Measurements from ENCODE around the gene CCDC192.

CCDC192 gene

GRCh38 chr5:127695346-127695745 is 7.8 kb upstream of the CCDC192 start:
- Histone ChIP-seq H3K4me1 (ENCODE audit: insufficient read depth, low read length, poor library complexity, severe bottlenecking) (peaks cover 3% of the 10 kb centered on the region), H3K9ac (ENCODE audit: low read depth, low read length, poor library complexity, severe bottlenecking) (no peak overlapping the region), H3K27me3 (ENCODE audit: insufficient read depth, low read length, poor library complexity, severe bottlenecking) (no peaks in the 10 kb centered on the region), H3K9me2 (replicated peaks; ENCODE audit: low read depth, low read length) (no peaks in the 10 kb centered on the region), H3K36me3 (ENCODE audit: insufficient read depth, low read length) (no peaks in the 10 kb centered on the region), H2AFZ (ENCODE audit: low read length) (no peak overlapping the region), H3K79me2 (ENCODE audit: insufficient read depth, low read length) (no peaks in the 10 kb centered on the region), H3K4me3 (ENCODE audit: low read length, poor library complexity, severe bottlenecking) (no peak overlapping the region), H3F3A (ENCODE audit: low read depth) (no peaks in the 10 kb centered on the region), H4K20me1 (ENCODE audit: insufficient read depth, low read length, poor library complexity, severe bottlenecking) (no peaks in the 10 kb centered on the region), H3K4me2 (ENCODE audit: low read depth, low read length, poor library complexity, severe bottlenecking) (no peak overlapping the region), H3K9me3 (ENCODE audit: insufficient read depth, low read depth, low read length) (no peaks in the 10 kb centered on the region)
- no peak for TF ChIP-seq EZH2phosphoT487 (IDR thresholded peaks at IDR 0.05; ENCODE audit: borderline replicate concordance)
- TF ChIP-seq CTCF (conservative IDR thresholded peaks at IDR 0.05; ENCODE audit: low read length): no peak

GRCh38 chr5:127696683-127697082 is 6.5 kb upstream of the CCDC192 start:
- Histone ChIP-seq H3K9ac (ENCODE audit: low read depth, low read length, poor library complexity, severe bottlenecking) (no peak overlapping the region), H3K36me3 (ENCODE audit: insufficient read depth, low read length) (no peaks in the 10 kb centered on the region), H3K9me2 (replicated peaks; ENCODE audit: low read depth, low read length) (no peaks in the 10 kb centered on the region), H3K4me1 (ENCODE audit: insufficient read depth, low read length, poor library complexity, severe bottlenecking) (peaks cover 3% of the 10 kb centered on the region), H3K4me3 (ENCODE audit: low read length, poor library complexity, severe bottlenecking) (no peak overlapping the region), H3K4me2 (ENCODE audit: low read depth, low read length, poor library complexity, severe bottlenecking) (no peak overlapping the region), H3K9me3 (ENCODE audit: insufficient read depth, low read depth, low read length) (no peaks in the 10 kb centered on the region), H3K79me2 (ENCODE audit: insufficient read depth, low read length) (no peaks in the 10 kb centered on the region), H3F3A (ENCODE audit: low read depth) (no peaks in the 10 kb centered on the region), H2AFZ (ENCODE audit: low read length) (no peak overlapping the region), H3K27me3 (ENCODE audit: insufficient read depth, low read length, poor library complexity, severe bottlenecking) (no peaks in the 10 kb centered on the region), H4K20me1 (ENCODE audit: insufficient read depth, low read length, poor library complexity, severe bottlenecking) (no peaks in the 10 kb centered on the region)
- TF ChIP-seq EZH2phosphoT487 (IDR thresholded peaks at IDR 0.05; ENCODE audit: borderline replicate concordance) (no peak), CTCF (conservative IDR thresholded peaks at IDR 0.05; ENCODE audit: low read length) (no peak)

- no peaks in the 10 kb centered on the region for H4K20me1 ChIP-seq (ENCODE audit: insufficient read depth, low read length, poor library complexity, severe bottlenecking)
- no peak overlapping the region for H3K4me3 ChIP-seq (ENCODE audit: low read length, poor library complexity, severe bottlenecking)
- H3K4me1 ChIP-seq (ENCODE audit: insufficient read depth, low read length, poor library complexity, severe bottlenecking): peaks cover 3% of the 10 kb centered on the region
- H3K79me2 ChIP-seq (ENCODE audit: insufficient read depth, low read length): no peaks in the 10 kb centered on the region
- no peaks in the 10 kb centered on the region for H3K9me3 ChIP-seq (ENCODE audit: insufficient read depth, low read depth, low read length)
- no peak overlapping the region for H3K9ac ChIP-seq (ENCODE audit: low read depth, low read length, poor library complexity, severe bottlenecking)
- H3K9me2 ChIP-seq (replicated peaks; ENCODE audit: low read depth, low read length): no peaks in the 10 kb centered on the region
- no peaks in the 10 kb centered on the region for H3F3A ChIP-seq (ENCODE audit: low read depth)
- H3K4me2 ChIP-seq (ENCODE audit: low read depth, low read length, poor library complexity, severe bottlenecking): no peak overlapping the region
- no peaks in the 10 kb centered on the region for H3K36me3 ChIP-seq (ENCODE audit: insufficient read depth, low read length)
- no peaks in the 10 kb centered on the region for H3K27me3 ChIP-seq (ENCODE audit: insufficient read depth, low read length, poor library complexity, severe bottlenecking)
- TF ChIP-seq CTCF (conservative IDR thresholded peaks at IDR 0.05; ENCODE audit: low read length): no peak
- TF ChIP-seq EZH2phosphoT487 (IDR thresholded peaks at IDR 0.05; ENCODE audit: borderline replicate concordance): no peak
- H2AFZ ChIP-seq (ENCODE audit: low read length): no peak overlapping the region
Observed at GRCh38 chr5:127697894-127698600, 5.1 kb upstream of the CCDC192 start.

All from Loucy (cell line).